GM12875 (cell line): ENCODE results near the gene UBAC2.

Experiments
- H3K4me3 ChIP-seq: one replicate; pipeline ENCODE4 v1.5.1; 2011; ENCODE audit warnings: low read depth, low read length, control low read depth
- TF ChIP-seq, protein P1 (sequence below): IDR thresholded peaks from 2 replicates; pipeline ENCODE4 v1.5.1; 2011; ENCODE audit warnings: low read depth, mild to moderate bottlenecking, control low read depth, inconsistent platforms, low read length, moderate library complexity, borderline replicate concordance; ENCODE audit not compliant: insufficient read depth

UBAC2 gene

DNA sequence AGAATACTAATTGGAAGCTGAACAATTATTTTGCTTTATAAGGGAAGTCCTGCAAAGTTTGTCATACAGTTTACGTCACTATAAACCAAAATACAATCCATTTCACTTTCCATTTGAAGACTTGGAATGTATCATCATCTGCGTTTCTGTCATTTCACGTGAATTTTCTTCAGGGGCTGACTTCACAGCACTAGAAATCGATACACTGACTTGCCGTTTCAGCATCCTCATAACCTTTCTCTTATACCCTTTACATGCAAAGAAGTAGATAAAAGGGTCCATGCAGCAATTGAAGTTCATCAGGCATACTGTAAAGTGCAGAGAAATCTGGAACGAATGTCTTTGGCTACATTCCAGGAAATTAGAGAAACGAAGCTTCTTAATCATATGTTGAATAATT, 94.3 kb downstream of the UBAC2 start:
- TF ChIP-seq, protein P1, sequence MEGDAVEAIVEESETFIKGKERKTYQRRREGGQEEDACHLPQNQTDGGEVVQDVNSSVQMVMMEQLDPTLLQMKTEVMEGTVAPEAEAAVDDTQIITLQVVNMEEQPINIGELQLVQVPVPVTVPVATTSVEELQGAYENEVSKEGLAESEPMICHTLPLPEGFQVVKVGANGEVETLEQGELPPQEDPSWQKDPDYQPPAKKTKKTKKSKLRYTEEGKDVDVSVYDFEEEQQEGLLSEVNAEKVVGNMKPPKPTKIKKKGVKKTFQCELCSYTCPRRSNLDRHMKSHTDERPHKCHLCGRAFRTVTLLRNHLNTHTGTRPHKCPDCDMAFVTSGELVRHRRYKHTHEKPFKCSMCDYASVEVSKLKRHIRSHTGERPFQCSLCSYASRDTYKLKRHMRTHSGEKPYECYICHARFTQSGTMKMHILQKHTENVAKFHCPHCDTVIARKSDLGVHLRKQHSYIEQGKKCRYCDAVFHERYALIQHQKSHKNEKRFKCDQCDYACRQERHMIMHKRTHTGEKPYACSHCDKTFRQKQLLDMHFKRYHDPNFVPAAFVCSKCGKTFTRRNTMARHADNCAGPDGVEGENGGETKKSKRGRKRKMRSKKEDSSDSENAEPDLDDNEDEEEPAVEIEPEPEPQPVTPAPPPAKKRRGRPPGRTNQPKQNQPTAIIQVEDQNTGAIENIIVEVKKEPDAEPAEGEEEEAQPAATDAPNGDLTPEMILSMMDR, result no peak
- H3K4me3 ChIP-seq, result no peak overlapping the region

DNA sequence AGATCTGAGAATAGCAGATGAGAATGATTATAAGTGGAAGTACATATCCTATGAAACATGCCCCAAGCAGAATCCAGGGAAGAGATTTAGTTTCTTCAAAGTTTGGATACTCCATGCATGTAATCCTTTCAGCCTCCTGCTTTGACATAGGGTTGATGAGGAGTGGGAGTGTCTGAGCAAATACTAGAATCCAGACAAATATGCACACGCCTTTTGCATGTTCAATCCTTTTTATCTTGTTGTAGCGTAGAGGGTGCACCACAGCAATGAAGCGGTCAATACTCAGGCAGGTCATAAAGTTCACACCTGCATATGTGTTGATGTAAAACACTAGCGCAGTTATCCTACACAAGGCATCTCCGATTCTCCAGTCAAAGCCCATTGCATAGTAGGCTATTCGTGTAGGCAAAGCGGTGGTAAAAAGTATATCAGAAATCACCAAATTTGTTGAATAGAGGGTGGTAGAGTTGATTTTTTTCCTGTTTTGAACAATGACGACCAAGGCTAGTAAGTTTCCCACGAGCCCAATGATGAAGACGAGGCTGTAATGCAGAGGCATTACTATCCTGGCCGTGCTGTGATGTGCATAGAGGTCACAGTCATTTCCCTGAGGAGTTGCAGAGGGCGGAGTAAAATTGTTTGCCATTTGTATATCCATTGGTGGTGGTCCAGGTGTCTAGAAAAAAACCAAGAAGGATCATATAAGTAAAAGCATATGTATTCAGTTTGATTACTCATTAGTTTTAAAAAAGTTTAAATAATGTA, 95.0 kb downstream of the UBAC2 start:
- H3K4me3 ChIP-seq, result no peak overlapping the region
- TF ChIP-seq, protein P1, result no peak

- no peak overlapping the region for H3K4me3 ChIP-seq
- TF ChIP-seq, protein P1, result no peak
Observed at GRCh38 chr13:99296398-99296797, 95.7 kb downstream of the UBAC2 start.

DNA sequence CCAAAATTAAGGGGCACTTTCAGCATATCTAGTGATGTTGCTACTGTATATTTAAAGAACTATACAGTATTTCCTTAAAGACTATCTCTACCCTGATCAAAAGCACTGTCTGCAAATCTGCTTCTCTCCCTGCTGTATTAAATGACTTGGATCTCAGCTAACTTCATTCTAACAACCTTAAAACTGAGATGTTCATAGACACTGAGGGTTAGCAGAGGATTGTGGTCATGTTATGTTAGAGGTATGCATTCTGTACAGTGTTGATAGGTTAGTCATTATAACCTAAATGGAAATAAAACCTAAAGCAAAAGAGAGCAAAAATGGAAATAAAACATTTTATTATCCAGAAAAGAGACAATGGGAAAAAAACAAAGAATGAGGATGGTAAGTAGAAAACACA, 96.7 kb downstream of the UBAC2 start:
- TF ChIP-seq, protein P1, result no peak
- no peak overlapping the region for H3K4me3 ChIP-seq

GRCh38 chr13:99298056-99298455, 97.4 kb downstream of the UBAC2 start:
- no peak overlapping the region for H3K4me3 ChIP-seq
- TF ChIP-seq, protein P1, result no peak

GRCh38 chr13:99299256-99299919, 98.7 kb downstream of the UBAC2 start:
- TF ChIP-seq, protein P1, result no peak
- H3K4me3 ChIP-seq, result no peak overlapping the region

- H3K4me3 ChIP-seq, result no peak overlapping the region
- TF ChIP-seq, protein P1, result no peak
Observed at GRCh38 chr13:99299920-99300341, 99.3 kb downstream of the UBAC2 start.
